BLaER1 treated with 17β-estradiol and CSF1 and Interleukin-3, amounts not matched to agents 10 nM and 100 nM (cell line): Measurements from ENCODE around the gene HYLS1.

Experiments
- H3K27ac ChIP-seq, 11 experiments: shearing (Covaris generic); formaldehyde crosslinking; 2 replicates each; pipeline ENCODE4 v1.8.1; 2022
- H3K27me3 ChIP-seq, 11 experiments: shearing (Covaris generic); formaldehyde crosslinking; 2 replicates each; pipeline ENCODE4 v1.8.1; 2022
- H3K36me3 ChIP-seq, 11 experiments: shearing (Covaris generic); formaldehyde crosslinking; 2 replicates each; pipeline ENCODE4 v1.8.1; 2022
- H3K4me1 ChIP-seq, 10 experiments: shearing (Covaris generic); formaldehyde crosslinking; 2 replicates each; pipeline ENCODE4 v1.8.1; 2022
- H3K4me2 ChIP-seq, 11 experiments: shearing (Covaris generic); formaldehyde crosslinking; 2 replicates each; pipeline ENCODE4 v1.8.1; 2022
- H3K4me3 ChIP-seq, 10 experiments: shearing (Covaris generic); formaldehyde crosslinking; 2 replicates each; pipeline ENCODE4 v1.8.1; 2022
- H3K9ac ChIP-seq, 11 experiments: shearing (Covaris generic); formaldehyde crosslinking; 2 replicates each; pipeline ENCODE4 v1.8.1; 2022
- H3K9me3 ChIP-seq, 11 experiments: shearing (Covaris generic); formaldehyde crosslinking; replicated peaks in 1 of 11; 2 replicates each; pipeline ENCODE4 v1.8.1; 2022
- H4K20me1 ChIP-seq, 11 experiments: shearing (Covaris generic); formaldehyde crosslinking; 2 replicates each; pipeline ENCODE4 v1.8.1; 2022
- Cebpa-rat ChIP-seq, 11 experiments: shearing (Covaris generic); IDR thresholded peaks; 2 replicates each; pipeline ENCODE4 v1.8.1; 2022

The HYLS1 gene

DNA sequence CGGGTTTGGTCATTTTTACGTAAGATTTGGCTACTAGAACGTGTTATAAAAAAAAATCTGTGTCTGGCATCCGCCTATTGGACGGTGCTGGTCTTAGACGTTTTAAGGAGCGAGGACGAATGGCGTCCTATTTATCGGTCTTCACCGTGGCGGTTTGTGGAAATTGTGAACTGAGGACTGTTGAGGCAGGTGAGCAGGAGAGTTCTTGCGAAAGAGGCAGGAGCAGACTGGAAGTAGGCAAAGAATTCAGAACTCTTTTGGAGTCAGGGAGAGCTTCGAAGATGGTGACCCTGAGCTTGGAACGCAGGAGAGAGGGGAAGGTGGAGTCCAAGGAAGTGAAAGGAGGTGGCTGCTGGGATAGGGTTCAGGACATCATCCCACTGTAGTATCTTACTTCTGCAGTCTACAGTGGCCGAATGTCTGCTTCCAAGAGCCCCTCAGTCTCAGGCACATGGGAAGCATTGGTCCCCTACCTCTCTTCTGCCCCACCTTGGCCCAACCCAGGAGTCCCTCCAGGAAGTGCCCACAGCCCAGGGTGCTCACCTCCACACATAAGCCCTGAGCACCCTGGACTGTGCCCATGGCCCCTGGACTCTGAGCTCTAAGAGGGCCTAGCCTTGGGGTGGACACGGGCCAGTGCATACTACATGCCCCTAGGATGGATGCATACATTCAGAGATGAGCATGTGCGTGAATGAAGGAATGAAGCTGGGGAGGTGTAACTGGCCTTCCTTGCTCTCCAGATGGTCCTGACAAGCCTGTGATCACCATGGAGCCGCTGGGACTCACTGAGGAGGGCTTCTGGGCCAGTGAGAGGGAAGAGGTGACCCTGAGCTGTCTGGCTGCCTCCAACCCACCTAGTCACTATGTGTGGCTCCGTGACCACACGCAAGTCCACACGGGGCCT is 62.1 kb downstream of the HYLS1 start:
- TF ChIP-seq Cebpa-rat (IDR thresholded peaks at IDR 0.05) = peak in 1 of 11 experiments; percentile 28; a peak in 1 of 22 replicates
- Histone ChIP-seq H3K36me3 (no peaks in the 10 kb centered on the region), H3K9ac (no peak overlapping the region), H3K27me3 (no peaks in the 10 kb centered on the region), H3K4me3 (no peak overlapping the region), H3K27ac (no peak overlapping the region), H3K4me2 (no peak overlapping the region), H3K4me1 (peaks cover 0 to 43% (median 30%) of the 10 kb centered on the region in 10 experiments; a peak in 18 of 20 replicates), H4K20me1 (no peaks in the 10 kb centered on the region; a peak in 1 of 22 replicates), H3K9me3 (no peaks in the 10 kb centered on the region)

DNA sequence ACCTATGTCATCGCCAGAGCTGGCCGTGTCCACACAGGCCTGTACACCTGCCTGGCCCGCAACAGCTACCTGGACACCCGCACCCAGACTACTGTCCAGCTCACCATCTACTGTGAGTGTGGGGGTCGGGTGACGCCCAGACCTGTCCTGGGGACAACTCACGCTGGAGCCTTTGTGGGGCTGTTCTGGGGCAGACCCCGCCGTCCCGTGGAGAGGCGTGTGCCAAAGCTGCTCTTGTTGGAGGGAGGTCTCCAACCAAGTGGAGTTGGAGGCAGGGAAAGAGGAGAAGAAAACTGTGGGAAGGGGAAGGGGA is 62.7 kb downstream of the HYLS1 start:
- no peaks in the 10 kb centered on the region for H3K36me3 ChIP-seq
- H3K27ac ChIP-seq = no peak overlapping the region
- no peak overlapping the region for H3K9ac ChIP-seq
- no peaks in the 10 kb centered on the region for H3K27me3 ChIP-seq
- no peaks in the 10 kb centered on the region for H3K9me3 ChIP-seq
- no peaks in the 10 kb centered on the region for H4K20me1 ChIP-seq
- no peak for TF ChIP-seq Cebpa-rat (IDR thresholded peaks at IDR 0.05)
- peaks cover 0 to 43% (median 30%) of the 10 kb centered on the region in 10 experiments; a peak in 18 of 20 replicates for H3K4me1 ChIP-seq
- no peak overlapping the region for H3K4me2 ChIP-seq
- H3K4me3 ChIP-seq = no peak overlapping the region
